ENCODE data around the gene GLIS2.

Gene GLIS2

DNA sequence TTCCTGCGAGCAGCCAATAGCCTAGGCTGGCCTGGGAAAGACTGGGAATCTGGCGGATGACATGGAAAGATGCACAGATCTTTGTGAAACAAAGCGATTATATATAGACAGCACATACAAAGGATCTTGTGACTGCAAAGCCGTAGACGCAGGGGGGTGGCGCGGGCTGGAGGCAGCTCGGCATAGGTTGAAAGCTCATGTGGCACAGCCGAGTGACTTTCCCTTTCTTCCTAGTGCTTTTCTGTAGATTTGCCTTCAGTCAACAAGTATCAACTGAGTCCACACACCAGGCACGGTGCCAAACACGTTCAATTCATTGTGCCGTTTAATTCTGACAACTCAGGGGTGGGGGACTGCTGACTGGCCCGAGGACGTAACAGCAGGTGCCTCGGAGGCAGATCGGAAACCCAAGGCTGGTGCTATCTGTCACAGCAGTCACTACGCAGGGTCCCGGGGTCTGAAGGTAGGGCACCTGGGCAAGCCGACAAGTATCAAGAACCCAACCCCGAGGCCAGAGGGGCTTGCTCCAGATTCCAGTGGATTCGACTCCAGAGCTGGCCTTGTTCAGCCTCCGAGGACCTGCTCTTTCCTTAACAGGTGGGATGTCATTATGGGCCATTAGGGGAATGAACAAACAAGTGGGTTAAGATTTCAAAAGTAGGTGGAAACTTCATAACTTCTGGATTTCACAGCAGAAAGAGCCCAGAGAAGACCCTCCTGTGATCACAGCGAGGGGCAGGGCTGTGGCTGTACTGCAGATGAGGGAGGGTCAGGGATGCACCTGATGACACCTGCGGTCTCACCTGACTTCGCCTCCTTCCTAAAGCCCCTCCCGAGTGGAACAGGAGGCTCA lies 29.3 kb downstream of the GLIS2 start:
- H3K27ac Mint-ChIP-seq, result no peak overlapping the region
- H3K4me1 Mint-ChIP-seq (ENCODE audit: low read depth), result peaks cover 22% of the 10 kb centered on the region
- no peak overlapping the region for H3K4me3 Mint-ChIP-seq
- peaks cover 5% of the 10 kb centered on the region for H3K36me3 Mint-ChIP-seq (ENCODE audit: low read depth)
- H3K27me3 Mint-ChIP-seq, result no peaks in the 10 kb centered on the region
- no peaks in the 10 kb centered on the region for H3K9me3 Mint-ChIP-seq

- Mint-ChIP-seq H3K27me3 (no peaks in the 10 kb centered on the region), H3K9me3 (no peaks in the 10 kb centered on the region), H3K36me3 (ENCODE audit: low read depth) (peaks cover 5% of the 10 kb centered on the region), H3K4me3 (no peak overlapping the region), H3K4me1 (ENCODE audit: low read depth) (peaks cover 25% of the 10 kb centered on the region), H3K27ac (peak overlapping the region; percentile 45)
These were observed 30.2 kb downstream of the GLIS2 start for GRCh38 chr16:4345836-4346781.

GRCh38 chr16:4347010-4347409 lies 31.1 kb downstream of the GLIS2 start:
- H3K27ac Mint-ChIP-seq, result peak overlapping the region; percentile 19
- H3K4me3 Mint-ChIP-seq, result no peak overlapping the region
- no peaks in the 10 kb centered on the region for H3K9me3 Mint-ChIP-seq
- no peaks in the 10 kb centered on the region for H3K27me3 Mint-ChIP-seq
- H3K36me3 Mint-ChIP-seq (ENCODE audit: low read depth), result peaks cover 5% of the 10 kb centered on the region
- H3K4me1 Mint-ChIP-seq (ENCODE audit: low read depth), result peaks cover 33% of the 10 kb centered on the region

DNA sequence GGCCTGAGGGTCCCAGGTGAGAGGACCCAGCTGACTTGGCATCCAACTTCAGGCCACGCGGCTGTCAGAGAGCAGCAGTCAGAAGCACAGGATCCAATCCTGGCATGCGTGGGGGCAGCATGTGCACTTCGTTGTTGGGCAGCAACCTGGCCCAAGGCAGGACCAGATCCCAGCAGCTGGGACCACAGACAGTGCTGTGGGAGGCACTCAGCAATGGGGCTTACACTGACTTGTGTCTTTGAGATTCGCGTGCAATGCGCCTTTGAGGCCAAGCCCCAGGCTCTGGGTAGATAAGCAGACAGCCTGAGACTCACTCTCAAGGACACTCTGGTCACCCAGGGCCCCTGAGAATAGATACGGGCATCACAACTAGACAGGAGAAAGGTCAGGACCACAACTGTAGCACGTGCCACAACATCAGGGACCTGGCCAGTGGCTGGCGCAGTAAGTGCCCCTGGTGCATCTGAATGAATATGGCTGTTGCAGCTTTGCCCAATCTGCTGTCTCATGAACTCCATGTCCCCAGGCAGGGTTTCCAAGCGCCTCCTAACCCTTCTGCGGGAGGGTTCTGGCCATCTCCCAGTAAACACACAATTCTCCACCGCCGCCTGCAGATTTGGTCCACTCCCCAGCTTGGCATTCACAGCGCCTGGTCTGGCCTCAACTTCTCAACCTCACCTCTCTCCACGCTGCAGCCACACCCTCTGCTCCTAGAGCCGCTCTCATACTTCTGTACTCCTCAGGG lies 32.1 kb downstream of the GLIS2 start:
- Mint-ChIP-seq H3K9me3 (no peaks in the 10 kb centered on the region), H3K27ac (no peak overlapping the region), H3K27me3 (no peaks in the 10 kb centered on the region), H3K36me3 (ENCODE audit: low read depth) (peaks cover 5% of the 10 kb centered on the region), H3K4me1 (ENCODE audit: low read depth) (peaks cover 33% of the 10 kb centered on the region), H3K4me3 (no peak overlapping the region)

- Mint-ChIP-seq H3K4me3 (peak overlapping the region; percentile 65), H3K27ac (no peak overlapping the region), H3K4me1 (ENCODE audit: low read depth) (peaks cover 33% of the 10 kb centered on the region), H3K27me3 (no peaks in the 10 kb centered on the region), H3K9me3 (no peaks in the 10 kb centered on the region), H3K36me3 (ENCODE audit: low read depth) (peaks cover 5% of the 10 kb centered on the region)
These were observed 33.5 kb downstream of the GLIS2 start for GRCh38 chr16:4349332-4349731.

- Mint-ChIP-seq H3K4me3 (peak overlapping the region; percentile 96), H3K27ac (peak overlapping the region; percentile 91), H3K4me1 (ENCODE audit: low read depth) (peaks cover 33% of the 10 kb centered on the region), H3K27me3 (no peaks in the 10 kb centered on the region), H3K9me3 (no peaks in the 10 kb centered on the region), H3K36me3 (ENCODE audit: low read depth) (peaks cover 5% of the 10 kb centered on the region)
These were observed 34.5 kb downstream of the GLIS2 start for GRCh38 chr16:4350365-4350786.

- Mint-ChIP-seq H3K36me3 (ENCODE audit: low read depth) (peaks cover 5% of the 10 kb centered on the region), H3K9me3 (no peaks in the 10 kb centered on the region), H3K4me1 (ENCODE audit: low read depth) (peaks cover 33% of the 10 kb centered on the region), H3K27me3 (no peaks in the 10 kb centered on the region), H3K27ac (peak within 1 kb of the TSS; percentile 91), H3K4me3 (peak within 1 kb of the TSS; percentile 96)
These were observed 35.2 kb downstream of the GLIS2 start, which contains the start of gene PAM16 for GRCh38 chr16:4350787-4351659. PAM16 (minus strand) TSS chr16:4351321; CDS start chr16:4351234, 87 bp downstream.

DNA sequence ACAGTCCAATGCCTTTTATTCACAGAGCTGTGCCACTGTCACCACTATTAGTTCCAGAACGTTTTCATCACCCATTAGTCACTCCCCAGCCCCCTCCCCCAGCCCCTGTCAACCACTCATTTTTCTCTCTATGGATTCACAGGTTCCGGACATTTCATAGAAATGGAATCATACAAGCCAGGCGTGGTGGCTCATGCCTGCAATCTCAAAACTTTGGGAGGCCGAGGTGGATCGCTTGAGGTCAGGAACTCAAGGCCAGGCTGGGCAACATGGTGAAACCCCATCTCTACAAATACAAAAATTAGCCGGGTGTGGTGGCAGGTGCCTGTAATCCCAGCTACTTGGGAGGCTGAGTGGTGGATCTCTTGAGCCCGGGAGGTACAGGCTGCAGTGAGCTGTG lies 36.0 kb downstream of the GLIS2 start:
- Mint-ChIP-seq H3K9me3 (no peaks in the 10 kb centered on the region), H3K27me3 (no peaks in the 10 kb centered on the region), H3K27ac (peak overlapping the region; percentile 91), H3K4me3 (peak overlapping the region; percentile 96), H3K4me1 (ENCODE audit: low read depth) (peaks cover 33% of the 10 kb centered on the region), H3K36me3 (ENCODE audit: low read depth) (peaks cover 5% of the 10 kb centered on the region)

- Mint-ChIP-seq H3K4me1 (ENCODE audit: low read depth) (peaks cover 28% of the 10 kb centered on the region), H3K27me3 (no peaks in the 10 kb centered on the region), H3K36me3 (ENCODE audit: low read depth) (peaks cover 5% of the 10 kb centered on the region), H3K27ac (no peak overlapping the region), H3K9me3 (no peaks in the 10 kb centered on the region), H3K4me3 (no peak overlapping the region)
These were observed 37.0 kb downstream of the GLIS2 start for GRCh38 chr16:4352843-4353242.

GRCh38 chr16:4353675-4354074 lies 37.8 kb downstream of the GLIS2 start:
- H3K36me3 Mint-ChIP-seq (ENCODE audit: low read depth), result no peaks in the 10 kb centered on the region
- peaks cover 20% of the 10 kb centered on the region for H3K4me1 Mint-ChIP-seq (ENCODE audit: low read depth)
- no peaks in the 10 kb centered on the region for H3K27me3 Mint-ChIP-seq
- H3K4me3 Mint-ChIP-seq, result no peak overlapping the region
- no peak overlapping the region for H3K27ac Mint-ChIP-seq
- H3K9me3 Mint-ChIP-seq, result no peaks in the 10 kb centered on the region

- H3K4me3 Mint-ChIP-seq, result no peak overlapping the region
- no peaks in the 10 kb centered on the region for H3K27me3 Mint-ChIP-seq
- peaks cover 4% of the 10 kb centered on the region for H3K36me3 Mint-ChIP-seq (ENCODE audit: low read depth)
- H3K27ac Mint-ChIP-seq, result no peak overlapping the region
- no peaks in the 10 kb centered on the region for H3K9me3 Mint-ChIP-seq
- peaks cover 14% of the 10 kb centered on the region for H3K4me1 Mint-ChIP-seq (ENCODE audit: low read depth)
These were observed 38.9 kb downstream of the GLIS2 start for GRCh38 chr16:4354512-4355409.

DNA sequence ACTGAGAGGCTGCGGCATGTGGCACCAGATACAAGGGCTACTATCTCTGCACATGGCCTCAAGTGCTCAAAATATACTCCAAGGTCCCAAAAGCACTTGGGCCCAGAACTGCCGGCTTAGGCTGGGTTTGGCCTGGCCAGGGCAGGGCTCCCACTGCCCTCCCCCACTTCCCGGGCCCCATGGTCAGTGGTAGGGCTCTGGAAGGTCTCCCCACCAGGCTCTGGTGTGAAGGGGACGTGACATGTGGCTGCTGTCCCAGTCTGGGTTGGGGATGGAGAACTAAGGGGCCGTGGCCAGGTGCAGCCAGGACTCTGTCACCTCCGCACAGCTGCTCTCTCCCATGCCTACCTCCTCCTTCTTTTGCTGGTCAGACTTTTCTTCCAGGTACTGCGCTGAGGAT lies 41.0 kb downstream of the GLIS2 start:
- H3K4me1 Mint-ChIP-seq (ENCODE audit: low read depth), result peaks cover 2% of the 10 kb centered on the region
- no peaks in the 10 kb centered on the region for H3K9me3 Mint-ChIP-seq
- no peak overlapping the region for H3K4me3 Mint-ChIP-seq
- H3K27me3 Mint-ChIP-seq, result no peaks in the 10 kb centered on the region
- H3K27ac Mint-ChIP-seq, result no peak overlapping the region
- peaks cover 4% of the 10 kb centered on the region for H3K36me3 Mint-ChIP-seq (ENCODE audit: low read depth)

DNA sequence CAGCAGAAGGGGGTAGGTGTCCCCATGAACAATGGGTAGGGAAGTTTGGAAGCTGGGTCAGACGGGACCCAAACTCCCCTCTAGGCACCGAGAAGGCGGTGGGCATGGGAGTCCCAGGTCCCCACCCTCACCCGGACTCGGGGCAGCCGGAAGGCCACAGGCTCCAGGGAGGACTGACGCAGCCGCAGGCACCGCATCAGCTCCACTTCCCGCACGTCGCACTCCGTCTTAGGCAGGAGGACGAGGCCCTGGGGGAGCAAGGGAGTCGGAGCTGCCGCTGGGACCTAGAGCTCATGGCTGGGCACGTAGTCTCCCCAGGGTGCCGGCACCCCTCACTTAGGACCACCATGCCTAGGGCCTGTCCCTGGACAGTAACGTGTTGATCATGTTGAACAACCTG lies 42.4 kb downstream of the GLIS2 start:
- H3K4me1 Mint-ChIP-seq (ENCODE audit: low read depth), result no peaks in the 10 kb centered on the region
- no peaks in the 10 kb centered on the region for H3K9me3 Mint-ChIP-seq
- no peaks in the 10 kb centered on the region for H3K27me3 Mint-ChIP-seq
- H3K36me3 Mint-ChIP-seq (ENCODE audit: low read depth), result peaks cover 8% of the 10 kb centered on the region
- H3K27ac Mint-ChIP-seq, result no peak overlapping the region
- H3K4me3 Mint-ChIP-seq, result no peak overlapping the region
